HG03439 (cell line): ENCODE results near the gene MID1IP1.

ENCODE experiments used
- ATAC-seq: cut with Tn5 transposase; IDR thresholded peaks from one replicate; pipeline ENCODE4 v1.9.1; 2021; ENCODE audit warnings: mild to moderate bottlenecking, moderate library complexity; ENCODE audit not compliant: unreplicated experiment

The MID1IP1 gene, protein sequence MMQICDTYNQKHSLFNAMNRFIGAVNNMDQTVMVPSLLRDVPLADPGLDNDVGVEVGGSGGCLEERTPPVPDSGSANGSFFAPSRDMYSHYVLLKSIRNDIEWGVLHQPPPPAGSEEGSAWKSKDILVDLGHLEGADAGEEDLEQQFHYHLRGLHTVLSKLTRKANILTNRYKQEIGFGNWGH

DNA sequence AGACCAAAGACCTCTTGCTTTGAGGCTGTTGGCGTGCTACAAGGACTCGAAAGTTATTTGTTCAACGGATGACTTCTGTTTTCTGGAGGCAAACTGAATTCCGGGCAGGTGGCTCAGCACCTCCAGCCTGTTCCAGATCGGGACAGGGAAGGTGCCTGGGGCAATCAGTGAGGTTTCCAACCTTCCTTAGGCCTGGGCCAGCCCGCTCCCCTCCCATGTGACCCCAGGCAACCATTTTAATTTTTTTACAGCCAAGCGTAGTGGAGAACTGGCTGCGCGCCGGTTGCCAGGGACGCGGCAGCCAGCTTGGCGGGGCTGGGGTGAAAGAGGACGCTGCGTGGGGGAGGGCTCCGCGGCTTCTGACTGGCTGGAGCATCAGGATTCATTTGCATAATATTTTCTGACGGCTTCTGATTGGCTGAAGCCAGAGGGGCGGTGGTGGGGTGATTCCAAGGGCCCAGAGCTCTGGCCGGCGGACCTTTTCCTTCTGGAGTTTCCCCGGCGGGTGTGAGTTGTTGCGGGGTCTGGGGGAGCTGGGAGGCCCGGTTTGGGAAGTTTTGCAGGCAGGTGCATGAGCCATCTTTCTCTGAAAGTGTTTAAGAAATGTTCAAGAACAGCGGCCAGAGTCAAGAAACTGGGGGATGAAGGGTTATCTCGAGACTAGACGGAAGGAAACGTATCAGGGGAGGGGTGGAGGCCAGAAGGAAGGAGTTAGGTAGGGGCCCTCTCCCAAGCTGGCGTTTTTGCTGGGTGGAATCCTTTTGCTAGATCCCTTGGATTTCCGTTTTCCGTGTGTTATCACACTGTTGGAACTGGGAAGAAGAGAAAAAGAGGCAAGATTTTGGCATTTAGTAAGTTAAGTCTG lies at the start of gene MID1IP1:
Gene MID1IP1, plus strand, starts transcription at position 479 of the 865 bp plus-strand sequence. CDS start 3,488 bp downstream, outside the sequence.
- ATAC-seq: no peak

DNA sequence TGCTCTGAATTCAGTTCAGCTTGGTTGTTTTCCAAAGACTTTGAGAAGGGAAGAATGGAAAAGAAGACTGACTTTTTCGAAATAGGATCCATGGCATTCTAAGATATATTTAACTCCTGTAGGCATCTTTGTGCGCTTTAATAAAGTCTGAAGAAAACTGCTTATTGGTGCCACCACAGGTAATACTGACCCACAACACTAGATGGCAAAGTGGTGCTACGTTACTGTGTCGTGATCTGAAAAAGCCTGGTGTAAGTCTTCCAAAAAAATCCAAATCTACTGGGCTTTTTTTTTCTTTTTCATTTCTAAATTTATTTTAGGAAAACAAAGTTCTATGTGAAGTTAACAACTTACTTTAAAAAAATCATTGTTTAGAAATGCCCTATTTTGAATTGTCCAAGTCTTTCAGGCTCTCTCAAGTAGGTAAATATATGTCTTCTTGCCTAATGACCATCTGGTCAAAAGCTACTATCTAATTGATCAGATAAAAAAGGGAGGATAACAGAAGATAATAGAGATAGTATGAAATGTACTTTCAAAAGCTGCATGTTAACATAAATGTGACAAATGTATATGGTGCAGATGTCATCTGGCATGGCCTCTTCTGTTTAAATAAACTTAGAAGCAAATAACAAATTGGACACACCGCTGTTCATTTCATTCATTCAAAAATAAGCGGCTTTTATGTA lies 47.0 kb upstream of the MID1IP1 start:
- ATAC-seq: no peak

DNA sequence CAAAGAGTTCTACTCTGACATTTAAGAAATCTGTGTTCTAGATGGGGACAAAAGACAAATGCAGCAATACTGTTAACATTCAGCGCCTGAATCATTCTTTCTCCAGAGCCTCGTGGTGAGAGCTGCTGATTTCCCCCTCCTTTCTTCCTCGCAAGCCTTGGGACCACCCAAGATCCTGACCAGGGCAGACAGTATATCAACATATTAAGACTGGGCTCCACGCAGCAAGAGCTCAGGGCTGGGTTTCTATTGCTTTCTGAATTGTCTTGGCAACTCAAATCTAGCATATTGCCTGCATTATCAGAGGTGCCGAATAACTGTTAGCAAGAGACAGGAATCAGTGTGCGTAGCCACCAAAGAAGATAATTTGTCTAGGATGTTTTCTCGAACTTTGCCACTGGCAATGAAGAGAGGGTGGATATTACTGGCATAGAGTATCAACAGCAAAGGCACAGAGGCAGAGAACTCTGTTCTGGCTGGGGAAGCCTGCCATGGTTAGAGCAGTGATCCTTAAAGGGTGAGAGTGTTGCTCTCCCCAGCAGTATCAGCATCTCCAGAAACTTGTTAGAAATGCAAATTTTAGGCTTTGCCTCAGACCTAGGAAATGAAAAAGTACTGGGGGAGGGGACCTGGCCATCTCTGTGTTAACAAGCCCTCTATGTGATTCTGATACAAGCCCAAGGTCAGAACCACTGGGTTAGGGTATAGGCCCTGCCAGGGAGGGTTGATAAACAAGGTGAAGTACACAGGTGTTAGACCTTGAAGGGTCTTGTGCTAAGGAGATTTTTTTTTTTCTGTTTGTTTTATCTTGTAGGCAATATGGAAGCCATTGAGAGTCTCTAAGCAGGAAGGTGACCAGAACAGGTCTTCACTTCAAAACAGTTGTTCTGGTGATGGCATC lies 46.2 kb upstream of the MID1IP1 start:
- ATAC-seq: no peak

DNA sequence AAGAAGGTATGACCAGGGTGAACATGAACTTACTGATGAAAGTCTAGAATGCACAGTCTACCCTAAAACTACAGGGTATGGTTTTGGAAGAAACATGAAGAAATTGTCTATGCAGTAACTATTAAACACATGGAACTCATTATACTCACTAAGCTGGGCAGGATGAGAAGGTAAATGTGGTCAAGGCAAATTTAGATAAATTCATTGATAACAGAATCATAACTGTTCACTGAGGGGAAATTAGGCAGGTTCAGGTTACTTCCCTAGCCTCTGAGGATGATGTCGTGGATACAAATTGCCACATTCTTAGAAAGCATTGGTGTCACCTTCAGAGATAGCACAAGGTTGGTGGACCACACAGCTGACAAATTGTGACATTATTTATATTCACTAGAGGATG lies 40.4 kb upstream of the MID1IP1 start:
- ATAC-seq: no peak

DNA sequence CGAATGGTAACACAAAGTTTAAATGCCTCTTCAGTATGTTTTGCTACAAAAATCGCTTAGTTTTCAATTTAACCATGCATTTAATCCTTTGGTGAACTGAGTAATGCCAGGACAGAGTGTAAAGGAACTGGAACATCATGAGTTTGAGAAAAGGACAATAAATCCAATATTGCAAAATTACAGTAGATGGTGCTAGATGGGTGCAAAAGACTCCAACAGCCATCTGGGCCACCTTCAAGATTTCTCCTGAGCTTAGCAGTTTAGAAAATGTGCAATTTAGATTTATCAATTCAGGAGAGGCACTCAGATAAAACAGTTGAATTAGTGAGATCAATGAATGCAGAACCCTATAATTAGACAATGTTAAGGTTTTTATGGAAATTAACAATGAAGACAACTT lies 33.2 kb upstream of the MID1IP1 start:
- no peak for ATAC-seq

DNA sequence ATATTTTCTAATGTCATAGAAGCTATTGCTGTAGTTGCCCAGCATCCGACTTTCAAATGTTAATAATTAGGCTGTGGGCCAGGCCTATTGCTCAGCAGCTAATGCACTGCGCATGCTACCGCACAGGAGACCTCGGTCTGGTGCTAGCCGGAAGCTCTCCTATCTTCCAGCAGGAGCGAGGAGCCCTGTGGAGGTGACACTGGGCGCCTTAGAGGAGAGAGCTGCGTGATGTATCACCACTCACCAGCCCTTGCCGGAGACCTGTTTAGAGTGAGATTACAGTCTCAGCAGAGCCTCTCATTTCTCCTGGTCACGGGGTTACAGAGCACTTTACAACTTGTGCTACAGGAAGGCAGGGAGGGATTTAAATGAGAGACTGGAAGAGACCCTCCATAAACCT lies 31.1 kb upstream of the MID1IP1 start:
- no peak for ATAC-seq

DNA sequence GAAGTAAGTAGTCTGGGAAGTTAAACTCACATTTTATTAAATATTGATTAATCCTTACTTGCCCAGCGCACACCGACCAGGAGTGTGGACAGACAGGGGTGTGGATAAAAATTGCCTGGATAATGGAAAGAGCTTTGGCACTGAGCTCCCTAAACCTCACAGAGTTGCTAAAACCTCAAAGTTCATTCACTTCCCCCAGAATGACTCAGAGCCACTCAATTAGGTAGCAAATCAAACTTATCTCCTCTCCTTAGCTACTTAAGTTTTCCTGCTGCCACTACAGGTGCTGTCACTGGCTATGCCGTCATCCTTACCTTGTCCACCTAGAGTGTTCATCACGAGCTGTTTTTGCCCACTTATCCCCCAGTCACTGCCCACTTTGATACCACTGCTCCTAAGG lies 27.0 kb upstream of the MID1IP1 start:
- no peak for ATAC-seq

DNA sequence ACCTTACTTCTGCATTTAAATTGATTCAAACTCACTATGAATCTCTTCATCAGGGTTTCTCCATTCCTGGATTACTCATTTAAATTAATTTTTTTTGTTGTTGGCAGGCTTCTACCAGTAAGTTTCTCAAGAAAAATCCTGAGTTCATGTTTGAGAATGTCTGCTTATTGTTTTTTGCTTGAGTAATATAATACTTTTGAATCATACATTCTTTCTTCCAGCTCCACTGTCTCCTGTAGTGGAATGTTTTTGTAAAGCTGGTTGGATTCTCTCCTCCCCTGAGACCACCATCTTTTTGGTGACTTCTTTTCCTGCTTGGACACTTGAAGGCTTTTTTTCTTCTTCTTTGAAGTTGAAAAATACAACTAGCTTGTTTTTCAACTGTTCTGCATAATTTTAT lies 4.3 kb upstream of the MID1IP1 start:
- ATAC-seq: no peak

DNA sequence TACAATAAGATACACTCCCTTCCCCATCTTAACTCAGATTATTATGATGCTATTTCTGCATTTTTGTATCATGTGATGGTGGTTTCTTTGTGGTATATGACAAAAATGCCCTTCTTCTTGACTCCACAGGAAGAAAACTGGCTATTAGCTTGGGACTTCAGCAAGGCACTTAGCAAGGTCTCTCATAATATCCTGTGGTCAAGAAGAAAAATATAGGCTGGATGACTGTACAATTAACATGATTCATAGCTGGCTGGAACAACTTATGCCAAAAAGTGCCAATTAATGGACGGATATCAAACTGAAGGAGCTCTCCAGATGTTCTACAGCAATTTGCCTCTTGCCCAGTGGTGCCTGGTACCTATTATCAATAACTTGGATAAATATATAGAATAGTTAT lies 2.3 kb upstream of the MID1IP1 start:
- no peak for ATAC-seq

DNA sequence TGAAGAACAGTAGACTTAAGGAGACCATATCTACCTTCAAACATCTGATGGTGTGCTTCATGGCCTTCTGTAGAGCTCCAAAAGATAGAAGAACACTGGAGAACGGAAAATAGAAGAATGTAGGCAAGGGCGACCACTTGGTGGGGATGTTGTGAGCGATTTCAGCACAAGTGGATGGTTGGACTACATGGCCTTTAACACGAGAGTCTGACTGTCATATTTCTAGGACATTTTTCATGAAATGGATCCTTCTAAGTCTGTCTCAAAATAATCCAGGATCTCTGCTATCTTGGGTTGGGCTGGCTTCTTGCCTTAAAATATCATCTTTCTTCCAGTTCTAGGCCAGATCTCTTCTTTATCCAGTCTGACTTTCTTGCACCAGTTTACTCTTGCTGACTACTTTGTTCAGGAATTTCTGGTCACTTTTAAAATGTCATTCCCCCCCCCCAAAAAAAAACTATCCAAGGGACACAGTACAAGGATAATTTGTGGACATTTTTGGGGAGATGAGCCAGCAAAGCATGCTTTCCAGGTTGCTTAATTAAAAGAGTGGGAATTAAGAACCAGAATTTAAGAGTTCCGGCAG lies 1.2 kb upstream of the MID1IP1 start:
- ATAC-seq: no peak

DNA sequence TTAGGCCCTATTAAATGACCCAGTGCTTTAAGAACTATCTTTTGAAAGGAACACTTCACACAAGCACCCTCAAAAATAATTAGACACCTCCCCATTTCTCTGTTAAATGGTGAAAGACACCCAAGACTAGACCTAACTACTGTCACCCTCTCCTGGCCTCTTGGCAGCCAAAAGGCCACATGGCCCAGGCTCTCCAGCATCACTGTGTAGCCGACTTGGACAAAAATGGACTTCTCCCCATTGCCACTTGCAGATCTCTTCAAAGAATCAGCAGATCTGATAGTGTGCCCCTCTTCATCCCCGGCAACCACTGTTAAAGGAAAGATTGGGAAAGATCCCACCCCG lies 2.0 kb downstream of the MID1IP1 start:
- no peak for ATAC-seq

DNA sequence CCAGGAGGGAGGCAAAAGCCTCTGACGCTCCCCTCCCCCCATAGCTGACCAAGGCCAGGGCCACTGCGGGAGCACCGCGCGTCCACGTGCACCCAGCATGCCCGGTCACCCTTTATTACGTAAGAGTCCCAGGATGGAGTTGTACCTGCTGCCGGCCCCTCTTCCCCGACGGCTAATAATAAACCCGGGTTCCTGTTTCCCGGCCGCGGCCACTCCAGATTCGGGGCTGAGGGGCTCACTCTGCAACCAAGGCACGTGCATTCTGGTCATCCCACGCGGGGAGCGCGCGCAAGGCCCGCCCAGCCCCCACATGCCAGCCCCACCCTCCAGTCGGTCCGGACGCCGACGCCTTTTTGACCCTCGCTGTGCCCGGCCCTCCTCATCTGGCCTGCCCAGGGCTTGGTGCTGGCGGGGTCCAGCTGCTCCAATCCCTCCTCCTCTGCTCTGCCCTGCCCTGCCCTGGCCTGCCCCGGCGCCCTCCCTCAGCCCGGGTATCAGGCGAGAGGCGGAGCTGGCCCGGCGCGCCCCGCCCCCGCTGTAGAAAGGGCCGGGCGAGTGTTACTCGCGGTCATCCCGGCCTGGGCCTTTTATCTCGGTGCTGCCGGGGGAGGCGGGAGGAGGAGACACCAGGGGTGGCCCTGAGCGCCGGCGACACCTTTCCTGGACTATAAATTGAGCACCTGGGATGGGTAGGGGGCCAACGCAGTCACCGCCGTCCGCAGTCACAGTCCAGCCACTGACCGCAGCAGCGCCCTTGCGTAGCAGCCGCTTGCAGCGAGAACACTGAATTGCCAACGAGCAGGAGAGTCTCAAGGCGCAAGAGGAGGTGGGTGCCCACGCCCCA lies 2.6 kb downstream of the MID1IP1 start:
- peak; percentile 78 for ATAC-seq

DNA sequence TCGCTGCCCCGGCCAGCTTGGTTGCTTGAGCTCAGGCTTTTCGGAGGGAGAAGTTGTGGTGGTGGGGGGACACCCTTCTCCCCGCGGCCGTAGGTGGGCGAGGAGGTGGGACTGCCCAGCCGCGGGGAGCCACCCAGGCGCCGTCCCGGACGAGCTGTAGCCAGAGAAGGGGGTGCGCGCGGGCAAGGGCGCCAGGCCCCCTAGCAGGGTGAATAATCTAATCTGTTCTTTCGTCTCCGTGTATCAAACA lies 3.1 kb downstream of the MID1IP1 start:
- peak; percentile 2 for ATAC-seq

DNA sequence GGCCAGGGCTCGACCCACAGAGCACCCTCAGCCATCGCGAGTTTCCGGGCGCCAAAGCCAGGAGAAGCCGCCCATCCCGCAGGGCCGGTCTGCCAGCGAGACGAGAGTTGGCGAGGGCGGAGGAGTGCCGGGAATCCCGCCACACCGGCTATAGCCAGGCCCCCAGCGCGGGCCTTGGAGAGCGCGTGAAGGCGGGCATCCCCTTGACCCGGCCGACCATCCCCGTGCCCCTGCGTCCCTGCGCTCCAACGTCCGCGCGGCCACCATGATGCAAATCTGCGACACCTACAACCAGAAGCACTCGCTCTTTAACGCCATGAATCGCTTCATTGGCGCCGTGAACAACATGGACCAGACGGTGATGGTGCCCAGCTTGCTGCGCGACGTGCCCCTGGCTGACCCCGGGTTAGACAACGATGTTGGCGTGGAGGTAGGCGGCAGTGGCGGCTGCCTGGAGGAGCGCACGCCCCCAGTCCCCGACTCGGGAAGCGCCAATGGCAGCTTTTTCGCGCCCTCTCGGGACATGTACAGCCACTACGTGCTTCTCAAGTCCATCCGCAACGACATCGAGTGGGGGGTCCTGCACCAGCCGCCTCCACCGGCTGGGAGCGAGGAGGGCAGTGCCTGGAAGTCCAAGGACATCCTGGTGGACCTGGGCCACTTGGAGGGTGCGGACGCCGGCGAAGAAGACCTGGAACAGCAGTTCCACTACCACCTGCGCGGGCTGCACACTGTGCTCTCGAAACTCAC lies 3.6 kb downstream of the MID1IP1 start:
- peak; percentile 10 for ATAC-seq

DNA sequence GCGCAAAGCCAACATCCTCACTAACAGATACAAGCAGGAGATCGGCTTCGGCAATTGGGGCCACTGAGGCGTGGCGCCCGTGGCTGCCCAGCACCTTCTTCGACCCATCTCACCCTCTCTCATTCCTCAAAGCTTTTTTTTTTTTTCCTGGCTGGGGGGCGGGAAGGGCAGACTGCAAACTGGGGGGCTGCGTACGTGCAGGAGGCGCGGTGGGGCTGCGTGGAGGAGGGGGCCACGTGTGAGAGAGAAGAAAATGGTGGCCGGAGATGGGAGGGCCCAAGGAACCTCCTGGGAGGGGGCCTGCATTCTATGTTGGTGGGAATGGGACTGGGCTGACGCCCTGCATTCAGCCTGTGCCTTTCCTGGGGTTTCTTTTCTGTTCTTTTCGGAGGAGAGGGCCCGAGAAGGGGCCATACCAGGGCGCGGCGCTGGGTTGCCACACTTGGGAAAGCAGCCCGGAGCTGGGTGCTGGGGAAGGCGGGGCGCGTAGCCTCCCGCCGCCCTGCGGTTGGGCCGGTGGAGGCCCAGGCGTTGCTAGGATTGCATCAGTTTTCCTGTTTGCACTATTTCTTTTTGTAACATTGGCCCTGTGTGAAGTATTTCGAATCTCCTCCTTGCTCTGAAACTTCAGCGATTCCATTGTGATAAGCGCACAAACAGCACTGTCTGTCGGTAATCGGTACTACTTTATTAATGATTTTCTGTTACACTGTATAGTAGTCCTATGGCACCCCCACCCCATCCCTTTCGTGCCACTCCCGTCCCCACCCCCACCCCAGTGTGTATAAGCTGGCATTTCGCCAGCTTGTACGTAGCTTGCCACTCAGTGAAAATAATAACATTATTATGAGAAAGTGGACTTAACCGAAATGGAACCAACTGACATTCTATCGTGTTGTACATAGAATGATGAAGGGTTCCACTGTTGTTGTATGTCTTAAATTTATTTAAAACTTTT lies 4.5 kb downstream of the MID1IP1 start:
- no peak for ATAC-seq

DNA sequence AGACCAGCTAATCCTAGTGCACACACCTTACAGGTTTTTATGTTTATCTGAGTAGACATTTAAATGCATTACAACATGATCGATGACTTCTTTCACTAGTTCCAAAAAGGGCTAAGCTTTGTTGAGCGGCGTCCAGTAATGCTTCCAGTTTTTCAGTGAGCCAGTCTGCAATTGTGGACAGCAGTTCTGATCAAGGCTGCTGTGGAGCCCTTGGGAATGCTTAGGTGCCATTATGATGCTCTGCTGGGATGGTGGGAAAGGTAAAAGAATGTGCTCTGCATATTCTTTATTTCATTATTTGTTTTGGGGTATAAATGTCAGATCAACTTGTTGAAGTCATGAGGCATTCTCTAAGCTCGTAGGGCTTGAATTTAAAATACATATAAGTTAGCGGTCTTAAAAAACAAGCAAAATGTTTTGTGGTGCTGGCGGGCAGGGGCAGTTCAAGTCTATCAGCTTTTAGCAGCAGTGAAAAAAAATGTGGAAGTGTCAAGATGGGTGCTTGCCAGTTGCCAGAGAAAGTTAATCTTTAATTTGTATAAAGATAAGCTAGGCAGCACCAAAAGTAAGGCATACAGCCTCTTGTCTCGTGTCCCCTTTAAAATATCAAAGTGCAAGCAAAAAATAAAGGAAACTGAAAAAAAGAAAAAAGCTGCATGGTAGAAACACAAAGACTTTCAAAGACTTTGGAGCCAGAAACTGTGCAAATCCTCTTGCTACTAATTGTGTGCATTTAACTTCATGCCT lies 5.8 kb downstream of the MID1IP1 start:
- no peak for ATAC-seq

DNA sequence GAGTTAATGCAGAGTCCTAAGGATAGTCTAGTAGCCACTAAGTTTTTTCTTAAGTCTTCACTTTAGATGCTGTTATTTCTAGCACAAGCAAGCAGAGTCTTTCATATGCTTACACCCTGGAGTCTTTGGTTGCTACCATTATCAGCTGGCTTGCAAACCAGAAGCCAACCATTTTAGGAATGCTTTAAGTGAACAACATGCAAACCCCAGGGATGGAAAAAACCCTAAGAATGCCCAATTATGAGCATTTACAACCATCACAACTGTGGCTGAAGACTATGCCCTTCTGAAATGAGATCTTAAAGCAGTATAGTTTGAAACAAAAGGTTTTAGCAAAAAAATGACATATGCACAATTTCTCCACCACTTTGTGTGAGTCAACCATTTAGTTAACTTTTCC lies 6.6 kb downstream of the MID1IP1 start:
- ATAC-seq: no peak
